Activated CD8-positive, alpha-beta memory T cell treated with anti-CD3 and anti-CD28 coated beads, Interleukin-2, amount 50 U/mL, for 24 hours (primary cell): ENCODE results near the gene MYBPC1.
A peak's percentile ranks its signal among the peaks of the same experiment; 100 is the strongest.

ENCODE experiments used
- DNase-seq: peaks from one replicate; pipeline ENCODE4 v3.0.0-alpha.2; 2020; ENCODE audit errors: extremely low read depth

The MYBPC1 gene

GRCh38 chr12:101695706-101696105 is 100.9 kb downstream of the MYBPC1 start:
- DNase-seq: no peak

DNA sequence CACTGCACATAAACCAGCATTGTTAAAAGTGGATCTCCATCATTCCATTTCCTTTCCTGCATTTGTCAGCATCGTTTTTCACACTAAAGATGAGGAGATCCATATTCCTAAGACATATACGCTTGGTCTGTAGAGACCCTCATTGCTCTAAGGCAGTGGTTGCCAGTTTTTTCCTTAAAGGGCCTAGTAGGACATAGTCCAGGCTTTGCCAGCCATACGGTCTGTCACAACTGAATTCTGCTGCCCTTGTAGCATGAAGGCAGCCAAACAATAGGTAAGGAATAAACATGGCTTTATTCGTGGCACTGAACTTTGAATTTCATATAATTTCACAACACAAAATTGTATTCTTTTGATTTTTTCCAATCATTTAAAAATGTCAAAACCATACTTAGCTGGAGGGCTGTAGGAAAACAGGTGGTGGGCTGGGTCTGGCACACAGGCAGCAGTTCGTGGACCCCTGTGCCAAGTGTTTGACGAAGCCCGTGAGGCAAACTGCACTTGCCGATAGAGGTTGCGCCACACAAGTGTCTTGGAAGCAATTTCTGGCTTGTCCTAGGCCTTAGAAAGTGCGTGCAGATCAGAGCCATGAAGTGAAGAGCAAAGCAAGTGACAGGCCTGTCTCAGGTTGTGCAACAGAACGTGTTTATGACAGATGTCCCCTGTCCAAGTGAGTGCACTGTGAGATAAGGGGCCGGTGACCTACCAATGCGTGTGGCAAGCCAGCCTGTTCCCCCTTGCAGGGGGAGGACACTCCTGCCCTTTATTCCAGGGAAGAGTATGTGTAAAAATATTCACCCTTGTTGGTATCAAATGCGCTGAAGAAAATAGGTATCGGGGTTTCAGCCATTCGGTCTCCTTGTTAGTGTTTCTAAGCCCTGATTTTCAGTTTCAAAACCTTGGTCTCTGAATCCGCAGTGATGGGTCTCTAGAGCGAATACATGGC is 101.8 kb downstream of the MYBPC1 start:
- no peak for DNase-seq

- DNase-seq: peak; percentile 5
Observed at GRCh38 chr12:101697197-101697929, 102.6 kb downstream of the MYBPC1 start, which contains the start of gene CHPT1. TSS of gene CHPT1 (plus strand) at chr12:101697640. CDS start at chr12:101697862, 222 bp downstream.

DNA sequence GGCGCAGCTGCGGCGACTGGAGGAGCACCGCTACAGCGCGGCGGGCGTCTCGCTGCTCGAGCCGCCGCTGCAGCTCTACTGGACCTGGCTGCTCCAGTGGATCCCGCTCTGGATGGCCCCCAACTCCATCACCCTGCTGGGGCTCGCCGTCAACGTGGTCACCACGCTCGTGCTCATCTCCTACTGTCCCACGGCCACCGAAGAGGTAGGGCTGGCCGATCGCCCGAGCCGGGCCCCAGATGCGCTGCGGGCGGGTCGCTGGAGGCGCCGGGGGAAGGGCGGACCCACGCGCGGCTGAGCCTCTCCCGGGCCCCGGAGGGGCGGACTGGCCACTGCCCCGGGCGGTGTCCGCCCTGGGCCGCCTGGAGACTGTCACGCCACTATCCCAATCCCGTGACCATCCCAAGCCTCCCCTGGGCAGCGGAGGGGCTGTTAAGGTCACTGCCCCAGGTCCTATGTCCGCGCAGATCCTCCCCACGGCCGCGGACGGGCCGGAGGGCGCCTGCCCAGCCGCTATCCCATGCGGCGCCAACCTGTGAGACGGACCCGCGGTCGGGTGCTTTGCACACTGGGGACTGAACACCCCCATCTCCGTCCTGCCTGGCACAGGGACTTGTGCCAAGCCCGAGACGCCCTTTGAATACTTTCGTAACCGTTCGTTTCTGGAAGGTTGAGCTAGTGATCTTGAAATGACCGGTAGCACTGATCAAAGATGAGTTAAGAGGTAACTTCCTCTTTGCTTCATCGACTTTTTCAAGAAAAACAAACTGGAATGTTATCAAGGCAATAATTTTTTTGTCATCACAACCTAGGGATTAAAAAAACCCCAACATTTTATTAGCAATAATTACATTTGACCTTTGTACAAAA is 103.4 kb downstream of the MYBPC1 start:
- no peak for DNase-seq

DNA sequence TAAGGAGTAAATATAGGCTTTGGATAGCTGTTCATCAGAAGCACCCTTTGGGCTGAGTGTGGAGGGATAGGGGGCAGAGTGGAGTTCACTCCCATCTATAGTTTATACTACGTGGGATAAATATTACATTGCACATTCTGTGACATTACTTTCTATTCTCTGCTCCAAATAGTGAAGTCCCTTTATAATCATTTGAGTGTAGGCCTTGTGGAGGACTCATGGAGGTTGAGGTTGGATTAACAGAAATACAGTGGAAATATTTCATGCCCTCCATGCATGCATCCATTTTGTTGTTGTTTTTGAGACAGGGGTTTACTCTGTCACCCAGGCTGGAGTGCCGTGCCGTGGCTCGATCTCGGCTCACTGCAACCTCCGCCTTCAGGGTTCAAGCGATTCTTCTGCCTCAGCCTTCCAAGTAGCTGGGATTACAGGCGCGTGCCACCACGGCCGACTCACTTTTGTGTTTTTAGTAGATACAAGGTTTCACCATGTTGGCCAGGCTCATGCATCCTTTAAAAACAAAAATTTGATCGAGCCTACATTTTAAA is 104.1 kb downstream of the MYBPC1 start:
- DNase-seq: no peak

DNA sequence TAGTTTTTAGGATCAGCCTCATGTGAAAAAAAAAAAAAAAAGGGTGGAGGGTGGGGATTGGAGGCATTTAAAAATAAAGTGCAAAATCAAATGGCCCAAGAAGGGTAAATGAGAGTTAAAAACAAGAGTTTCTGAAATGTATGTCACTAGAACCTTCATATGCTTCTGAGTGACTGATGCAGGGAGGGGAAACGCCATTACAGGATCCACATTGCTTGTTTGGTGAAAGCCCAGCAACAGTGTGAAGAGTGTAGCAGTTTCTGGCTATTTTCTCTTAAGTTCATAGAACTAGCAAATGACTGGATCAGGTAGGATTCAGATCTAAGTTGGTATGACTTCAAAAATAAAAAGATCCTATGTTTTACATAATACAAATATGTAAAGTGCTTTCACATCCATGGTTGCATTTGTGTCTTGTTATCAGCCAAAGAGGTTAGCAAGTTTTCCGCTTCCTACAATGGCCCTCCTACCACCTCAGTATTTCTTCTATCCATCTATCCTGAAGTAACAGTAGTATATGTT is 105.6 kb downstream of the MYBPC1 start:
- DNase-seq: no peak

- no peak for DNase-seq
Observed at GRCh38 chr12:101703487-101703886, 108.7 kb downstream of the MYBPC1 start.

GRCh38 chr12:101706403-101706802 is 111.6 kb downstream of the MYBPC1 start:
- no peak for DNase-seq

DNA sequence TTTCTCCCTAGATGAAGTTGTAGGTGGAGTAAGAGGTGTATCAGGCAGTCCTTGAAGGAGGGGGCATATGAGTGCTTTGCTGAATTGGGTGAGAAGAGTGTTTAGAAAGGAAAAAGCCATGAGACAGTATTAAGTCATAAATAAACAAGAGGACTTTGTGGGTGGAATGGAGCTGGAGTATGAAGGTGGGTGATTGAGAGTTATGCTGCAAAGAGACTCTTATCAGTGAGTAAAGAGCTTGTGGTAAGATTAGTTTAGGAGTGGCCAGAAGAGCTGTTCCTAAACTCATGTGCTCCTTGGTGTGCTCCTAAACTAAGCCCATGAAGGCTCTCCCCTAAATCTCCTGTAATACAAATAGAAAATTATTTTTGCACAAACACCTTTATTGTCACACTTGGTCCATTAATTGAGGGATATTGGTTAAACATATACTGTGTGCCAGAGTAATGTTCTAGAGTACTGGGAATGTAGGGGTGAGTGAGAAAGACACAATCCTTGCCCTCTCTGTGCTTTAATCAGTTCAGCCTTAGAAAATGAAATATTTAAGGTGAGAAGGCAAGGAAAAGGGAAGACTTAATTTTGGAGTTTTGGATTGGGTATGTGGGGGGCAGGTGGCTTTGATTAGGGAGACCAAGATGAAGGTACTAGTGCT is 112.5 kb downstream of the MYBPC1 start:
- no peak for DNase-seq

DNA sequence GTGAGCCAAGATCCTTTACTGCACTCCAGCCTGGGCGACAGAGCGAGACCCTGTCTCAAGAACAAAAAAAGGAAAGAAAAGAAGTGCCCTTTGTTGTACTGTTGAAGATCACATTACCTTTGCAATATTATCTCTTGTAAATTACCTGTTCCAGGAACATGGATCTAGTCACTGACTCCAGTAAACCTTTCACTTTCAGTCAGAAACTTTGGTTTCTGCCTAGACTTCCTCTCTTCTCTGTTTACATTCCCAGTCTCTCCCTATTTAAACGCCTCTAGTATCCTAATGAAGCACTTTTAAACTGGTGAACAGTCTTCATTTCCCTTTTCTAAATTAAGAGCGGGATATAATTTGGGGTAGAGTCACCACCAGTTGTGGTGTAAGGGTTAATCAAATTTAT is 115.5 kb downstream of the MYBPC1 start:
- no peak for DNase-seq

DNA sequence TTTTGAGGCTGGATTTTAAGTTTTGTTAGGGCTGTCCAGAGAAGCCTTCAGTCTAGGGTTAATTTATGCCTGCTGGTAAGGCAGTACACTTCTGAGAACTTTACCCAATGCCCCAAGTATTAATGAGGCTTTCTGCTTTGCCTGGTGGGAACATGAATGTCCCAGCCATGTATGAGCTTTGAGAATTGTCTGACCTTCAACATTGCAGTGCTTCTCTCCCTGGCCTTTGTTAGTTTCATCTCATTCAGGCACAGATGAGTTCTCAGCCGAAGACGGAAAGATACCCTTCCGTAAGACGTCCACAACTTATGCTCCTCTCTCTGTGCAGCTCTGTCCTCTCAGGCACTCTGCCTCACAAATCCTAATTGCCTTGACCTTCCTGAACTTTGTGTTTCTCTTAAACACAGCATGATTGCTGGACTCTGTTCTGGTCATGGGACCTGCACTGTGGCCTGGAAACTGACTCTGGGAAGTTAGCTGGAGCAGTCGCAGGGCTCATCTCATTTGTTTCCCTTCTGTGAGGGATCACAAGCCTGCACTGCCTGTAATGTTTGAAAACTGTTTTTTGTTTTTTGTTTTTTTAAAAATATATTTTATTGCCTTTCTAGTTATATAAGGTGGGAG is 118.4 kb downstream of the MYBPC1 start:
- no peak for DNase-seq

- DNase-seq: no peak
Observed at GRCh38 chr12:101713930-101714329, 119.2 kb downstream of the MYBPC1 start.

DNA sequence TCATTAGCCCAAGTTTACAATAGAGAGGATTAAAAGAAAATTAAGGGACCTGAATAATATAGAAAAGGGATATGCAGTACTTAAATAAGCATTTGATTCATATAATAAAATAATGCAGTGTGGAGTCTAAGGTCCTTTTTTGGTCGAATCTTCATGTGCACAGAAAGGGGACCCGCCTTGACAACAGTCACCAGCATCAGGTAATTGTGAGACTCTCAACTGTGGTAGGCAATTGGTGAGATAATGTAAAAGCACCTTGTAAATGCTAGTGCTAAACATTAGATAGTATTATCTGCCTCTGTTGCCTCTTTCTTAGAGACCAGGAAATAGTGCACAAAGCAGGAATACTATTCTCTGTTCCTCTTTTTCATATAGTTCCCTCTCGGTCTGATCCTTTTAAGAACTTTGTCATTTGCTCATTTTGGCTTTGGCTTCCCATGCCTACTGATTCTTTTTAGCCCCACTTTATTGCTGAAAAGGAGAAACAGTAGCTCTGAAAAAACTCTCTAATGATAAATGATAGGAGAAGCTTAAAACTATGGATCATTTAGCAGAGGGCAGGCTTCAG is 120.2 kb downstream of the MYBPC1 start:
- no peak for DNase-seq

GRCh38 chr12:101719566-101719965 is 124.8 kb downstream of the MYBPC1 start:
- no peak for DNase-seq

- DNase-seq: no peak
Observed at GRCh38 chr12:101720118-101720517, 125.3 kb downstream of the MYBPC1 start.

GRCh38 chr12:101722392-101722791 is 127.6 kb downstream of the MYBPC1 start:
- no peak for DNase-seq

DNA sequence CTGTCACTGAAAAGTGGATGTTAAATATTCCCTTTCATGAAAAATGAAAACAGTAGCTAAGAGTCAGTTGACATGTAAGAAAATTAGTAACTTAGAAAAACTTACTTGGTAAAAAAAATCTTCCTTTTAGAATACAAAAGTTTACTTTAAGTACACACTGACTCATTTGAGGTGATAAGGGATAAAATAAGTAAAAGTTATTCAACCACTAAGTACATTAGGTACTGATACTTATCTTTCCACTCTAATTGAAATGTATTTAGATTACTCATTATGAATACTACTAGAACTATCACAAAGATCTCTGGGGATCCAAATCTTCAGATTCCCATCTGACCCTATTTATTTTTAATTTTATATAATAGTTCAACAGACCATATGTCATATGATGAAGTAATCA is 132.3 kb downstream of the MYBPC1 start:
- DNase-seq: no peak

DNA sequence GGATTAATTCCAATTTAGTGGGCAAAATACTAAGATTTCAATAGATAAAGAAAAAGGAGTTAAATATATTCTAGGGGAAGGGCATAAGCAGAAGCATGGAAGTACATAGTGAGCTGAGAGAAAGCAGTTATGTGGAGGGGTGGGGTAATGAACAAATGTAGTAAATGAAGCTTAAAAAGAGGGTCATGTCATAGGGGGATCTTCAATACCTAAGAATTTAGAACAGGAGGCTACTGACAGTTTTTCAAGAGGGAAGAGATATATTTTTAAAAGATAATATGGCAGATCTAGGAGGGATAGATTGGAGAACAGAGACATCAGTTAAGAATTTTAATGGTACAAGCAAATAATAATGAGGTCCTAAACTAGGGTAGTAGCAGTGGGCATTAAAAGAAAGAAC is 135.1 kb downstream of the MYBPC1 start:
- no peak for DNase-seq

GRCh38 chr12:101732318-101732717 is 137.5 kb downstream of the MYBPC1 start:
- no peak for DNase-seq

GRCh38 chr12:101733166-101733565 is 138.4 kb downstream of the MYBPC1 start:
- DNase-seq: no peak
